Kidney (tissue), 14 donors: ENCODE results near the gene NCLN. TPM values are rescaled to one million over a fixed set of nuclear protein-coding genes. Genes with fewer than 3 reads are reported as not detected.

Experiments used
- DNase-seq, 5 donors: peaks; one replicate each; pipeline ENCODE4 v3.0.0-alpha.2; 2013 to 2020
- FAIRE-seq: peaks from 2 replicates; lab custom pipeline; 2012; peaks lifted over from hg19 to GRCh38; lab: Jason Lieb, UNC
- H3K27ac ChIP-seq, 2 donors: one replicate each; pipeline ENCODE4 v1.7.0; 2013; ENCODE audit warnings: low read depth in 2 of 2, low read length in 2 of 2, inconsistent platforms in 1 of 2
- H3K27me3 ChIP-seq: one replicate; pipeline ENCODE4 v1.7.1; 2013; ENCODE audit warnings: low read length, inconsistent platforms; ENCODE audit not compliant: control insufficient read depth, insufficient read depth
- H3K36me3 ChIP-seq, 3 donors: one replicate each; pipeline versions ENCODE4 v1.7.0 to v1.7.1; 2013; ENCODE audit warnings: low read length in 3 of 3, control low read depth in 1 of 3, inconsistent platforms in 1 of 3; ENCODE audit not compliant: insufficient read depth in 3 of 3, control insufficient read depth in 2 of 3
- H3K4me1 ChIP-seq, 3 donors: one replicate each; pipeline versions ENCODE4 v1.7.0 to v1.7.1; 2013; ENCODE audit warnings: low read length in 3 of 3, inconsistent platforms in 1 of 3, low read depth in 1 of 3; ENCODE audit not compliant: control insufficient read depth in 2 of 3, insufficient read depth in 2 of 3
- H3K4me3 ChIP-seq, 3 donors: one replicate each; pipeline versions ENCODE4 v1.7.0 to v1.8.1; 2013; ENCODE audit warnings: low read length in 3 of 3, control low read depth in 1 of 3, inconsistent platforms in 1 of 3
- H3K9ac ChIP-seq, 3 donors: one replicate each; pipeline versions ENCODE4 v1.7.0 to v1.7.1; 2013; ENCODE audit warnings: low read length in 3 of 3, control low read depth in 1 of 3, inconsistent platforms in 1 of 3
- H3K9me3 ChIP-seq, 3 donors: one replicate each; pipeline versions ENCODE4 v1.7.0 to v1.7.1; 2013; ENCODE audit warnings: low read length in 3 of 3, control low read depth in 1 of 3, inconsistent platforms in 1 of 3; ENCODE audit not compliant: control insufficient read depth in 2 of 3, insufficient read depth in 1 of 3
- intact Hi-C: fragments of 100-400 bp; cut with DNase I; formaldehyde crosslinking; loops from one replicate; pipeline ENCODE4 v1.11.1; 2022
- polyA plus RNA-seq: library from polyadenylated mRNA; stranded (reverse); fragments of 350-450 nt; fragmentation: Illumina TruSeq; extraction: RNeasy Lipid Tissue Mini Kit (QIAGEN cat#74804); gene quantifications from one replicate; pipeline ENCODE4 v1.2.3, GENCODE V29; 2014; ENCODE audit warnings: low read depth, low replicate concordance; ENCODE audit not compliant: insufficient read depth
- total RNA-seq: library from RNA; stranded (reverse); fragmentation: NEBNext Ultra II Directional; extraction: Animal tissue kit (Norgen Biotek cat#: 25700); gene quantifications from one replicate; pipeline ENCODE4 v1.2.1, GENCODE V29; 2021
- TF ChIP-seq, protein P1 (sequence below): IDR thresholded peaks from 3 replicates; pipeline ENCODE4 v1.5.1; 2012; ENCODE audit warnings: mild to moderate bottlenecking, moderate library complexity, borderline replicate concordance; ENCODE audit not compliant: insufficient read depth; ENCODE audit errors: extremely low read depth
- donor health status: control.
- donor health status: control.
- donor health status: control.
- donor health status: control.
- donor health status: control.
- donor health status: DM: yes; HTN: yes; CAD: no.
- donor health status: Normal renal cell carcinoma (clear cell type).

Gene NCLN
- total and polyA plus RNA-seq, 2 donors from 2014 or later: 43.3 to 63.2 TPM

DNA sequence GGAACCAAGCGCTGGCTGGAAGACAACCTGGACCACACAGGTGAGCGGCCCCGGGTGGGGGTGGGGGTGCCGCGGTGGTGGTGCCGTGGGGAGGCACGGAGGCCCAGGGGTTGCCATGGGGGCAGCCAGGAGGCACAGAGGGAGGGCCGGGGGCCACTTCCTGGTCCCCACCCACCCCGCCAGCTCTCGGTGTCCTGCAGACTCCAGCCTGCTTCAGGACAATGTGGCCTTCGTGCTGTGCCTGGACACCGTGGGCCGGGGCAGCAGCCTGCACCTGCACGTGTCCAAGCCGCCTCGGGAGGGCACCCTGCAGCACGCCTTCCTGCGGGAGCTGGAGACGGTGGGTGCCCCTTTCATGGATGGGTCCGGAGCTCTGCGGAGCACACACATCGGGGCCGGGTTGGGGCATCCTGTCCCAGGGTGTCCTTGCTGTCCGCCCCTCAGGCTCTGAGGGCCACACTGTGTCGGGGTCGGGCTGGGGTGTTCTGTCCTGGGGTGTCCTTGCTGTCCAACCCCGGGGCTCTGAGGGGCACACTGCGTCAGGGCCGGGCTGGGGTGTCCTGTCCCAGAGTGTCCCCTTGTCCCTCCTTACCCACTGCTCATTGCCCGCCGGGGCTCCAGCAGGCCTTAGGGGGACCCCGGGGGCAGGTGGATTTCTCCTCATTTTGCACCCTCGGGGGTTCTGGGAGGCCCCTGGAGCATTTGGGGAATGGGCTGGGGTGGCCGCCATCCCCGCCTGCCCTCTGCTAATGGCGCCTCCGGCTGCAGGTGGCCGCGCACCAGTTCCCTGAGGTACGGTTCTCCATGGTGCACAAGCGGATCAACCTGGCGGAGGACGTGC is 18.3 kb downstream of the NCLN start:
- DNase-seq (no peak), FAIRE-seq (no peak)
- Histone ChIP-seq H3K27me3 (no peaks in the 10 kb centered on the region), H3K9ac (no peak overlapping the region), H3K9me3 (no peaks in the 10 kb centered on the region), H3K4me1 (no peaks in the 10 kb centered on the region), H3K27ac (no peak overlapping the region), H3K4me3 (no peak overlapping the region), H3K36me3 (peaks cover 0 to 5% (median 2%) of the 10 kb centered on the region in 3 donors)
- intact Hi-C loops: no loop called here
- TF ChIP-seq, protein P1, sequence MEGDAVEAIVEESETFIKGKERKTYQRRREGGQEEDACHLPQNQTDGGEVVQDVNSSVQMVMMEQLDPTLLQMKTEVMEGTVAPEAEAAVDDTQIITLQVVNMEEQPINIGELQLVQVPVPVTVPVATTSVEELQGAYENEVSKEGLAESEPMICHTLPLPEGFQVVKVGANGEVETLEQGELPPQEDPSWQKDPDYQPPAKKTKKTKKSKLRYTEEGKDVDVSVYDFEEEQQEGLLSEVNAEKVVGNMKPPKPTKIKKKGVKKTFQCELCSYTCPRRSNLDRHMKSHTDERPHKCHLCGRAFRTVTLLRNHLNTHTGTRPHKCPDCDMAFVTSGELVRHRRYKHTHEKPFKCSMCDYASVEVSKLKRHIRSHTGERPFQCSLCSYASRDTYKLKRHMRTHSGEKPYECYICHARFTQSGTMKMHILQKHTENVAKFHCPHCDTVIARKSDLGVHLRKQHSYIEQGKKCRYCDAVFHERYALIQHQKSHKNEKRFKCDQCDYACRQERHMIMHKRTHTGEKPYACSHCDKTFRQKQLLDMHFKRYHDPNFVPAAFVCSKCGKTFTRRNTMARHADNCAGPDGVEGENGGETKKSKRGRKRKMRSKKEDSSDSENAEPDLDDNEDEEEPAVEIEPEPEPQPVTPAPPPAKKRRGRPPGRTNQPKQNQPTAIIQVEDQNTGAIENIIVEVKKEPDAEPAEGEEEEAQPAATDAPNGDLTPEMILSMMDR: no peak

DNA sequence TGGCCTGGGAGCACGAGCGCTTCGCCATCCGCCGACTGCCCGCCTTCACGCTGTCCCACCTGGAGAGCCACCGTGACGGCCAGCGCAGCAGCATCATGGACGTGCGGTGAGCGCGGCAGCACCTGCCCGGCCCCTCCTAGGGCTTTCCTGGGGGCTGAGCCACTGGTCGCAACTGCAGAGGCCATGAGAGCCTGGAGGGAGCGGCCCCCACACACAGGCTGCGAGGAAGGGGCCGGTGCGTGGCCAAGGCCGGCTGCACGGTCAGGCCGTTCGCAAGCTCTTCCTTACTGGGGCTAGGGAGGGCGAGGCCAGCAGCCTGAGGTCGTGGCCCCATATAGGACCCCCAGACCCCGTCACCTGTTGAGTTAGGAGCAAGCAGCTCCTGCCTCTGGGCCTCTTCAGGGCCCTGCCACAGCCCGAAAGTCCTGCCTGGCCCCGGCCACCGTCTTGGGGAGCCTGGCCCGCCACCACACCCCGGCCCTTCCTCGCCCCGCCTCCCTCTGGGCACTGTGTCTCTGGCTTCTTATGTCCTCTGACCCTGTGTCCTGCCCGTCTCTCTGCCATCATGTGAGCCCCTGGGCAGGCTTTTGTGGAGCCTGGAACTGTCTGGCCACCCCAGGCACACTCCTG is 19.0 kb downstream of the NCLN start:
- Histone ChIP-seq H3K36me3 (peaks cover 0 to 5% (median 2%) of the 10 kb centered on the region in 3 donors), H3K4me1 (no peaks in the 10 kb centered on the region), H3K27me3 (no peaks in the 10 kb centered on the region), H3K9ac (no peak overlapping the region), H3K27ac (no peak overlapping the region), H3K4me3 (no peak overlapping the region), H3K9me3 (no peaks in the 10 kb centered on the region)
- no peak for FAIRE-seq
- DNase-seq: no peak
- intact Hi-C loops: no loop called here
- TF ChIP-seq, protein P1: no peak

DNA sequence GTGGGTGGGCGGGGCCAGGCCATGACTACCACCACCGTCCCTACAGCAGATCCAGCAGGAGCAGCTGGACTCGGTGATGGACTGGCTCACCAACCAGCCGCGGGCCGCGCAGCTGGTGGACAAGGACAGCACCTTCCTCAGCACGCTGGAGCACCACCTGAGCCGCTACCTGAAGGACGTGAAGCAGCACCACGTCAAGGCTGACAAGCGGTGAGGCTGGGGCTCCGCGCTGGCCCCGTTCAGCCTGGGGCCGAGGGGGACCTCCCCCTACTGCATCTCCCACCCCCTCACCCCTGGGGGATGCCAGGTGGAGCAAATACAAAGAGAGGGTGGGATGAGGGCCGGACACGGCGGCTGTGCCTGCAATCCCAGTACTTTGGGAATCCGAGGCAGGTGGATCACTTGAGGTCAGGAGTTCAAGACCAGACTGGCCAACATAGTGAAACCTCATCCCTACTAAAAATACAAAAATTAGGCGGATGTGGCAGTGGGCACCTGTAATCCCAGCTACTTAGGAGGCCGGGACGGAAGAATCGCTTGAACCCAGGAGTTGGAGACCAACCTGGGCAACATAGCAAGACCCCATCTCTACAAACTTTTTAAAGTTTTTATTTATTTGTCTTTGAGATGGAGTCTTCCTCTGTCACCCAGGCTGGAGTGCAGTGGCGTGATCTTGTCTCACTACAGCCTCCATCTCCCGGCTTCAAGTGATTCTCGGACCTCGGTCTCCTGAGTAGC is 20.7 kb downstream of the NCLN start:
- H3K27ac ChIP-seq: no peak overlapping the region
- TF ChIP-seq, protein P1: no peak
- FAIRE-seq: no peak
- H3K4me1 ChIP-seq: no peaks in the 10 kb centered on the region
- intact Hi-C loops: no loop called here
- peaks cover 0 to 5% (median 2%) of the 10 kb centered on the region in 3 donors for H3K36me3 ChIP-seq
- H3K9ac ChIP-seq: no peak overlapping the region
- no peaks in the 10 kb centered on the region for H3K9me3 ChIP-seq
- H3K4me3 ChIP-seq: no peak overlapping the region
- H3K27me3 ChIP-seq: no peaks in the 10 kb centered on the region
- no peak for DNase-seq
